Measurements from ENCODE around the gene GPR161.

GRCh38 chr1:168057355-168057754, 79.4 kb downstream of the GPR161 start:
- TF ChIP-seq CTCF (IDR thresholded peaks at IDR 0.05) (no peak), POLR2AphosphoS5 (IDR thresholded peaks at IDR 0.05) (no peak), POLR2A (IDR thresholded peaks at IDR 0.05) (no peak), EP300 (IDR thresholded peaks at IDR 0.05) (no peak)
